ENCODE data around the gene ENTPD2.
A peak's percentile ranks its signal among the peaks of the same experiment; 100 is the strongest.

The ENTPD2 gene

DNA sequence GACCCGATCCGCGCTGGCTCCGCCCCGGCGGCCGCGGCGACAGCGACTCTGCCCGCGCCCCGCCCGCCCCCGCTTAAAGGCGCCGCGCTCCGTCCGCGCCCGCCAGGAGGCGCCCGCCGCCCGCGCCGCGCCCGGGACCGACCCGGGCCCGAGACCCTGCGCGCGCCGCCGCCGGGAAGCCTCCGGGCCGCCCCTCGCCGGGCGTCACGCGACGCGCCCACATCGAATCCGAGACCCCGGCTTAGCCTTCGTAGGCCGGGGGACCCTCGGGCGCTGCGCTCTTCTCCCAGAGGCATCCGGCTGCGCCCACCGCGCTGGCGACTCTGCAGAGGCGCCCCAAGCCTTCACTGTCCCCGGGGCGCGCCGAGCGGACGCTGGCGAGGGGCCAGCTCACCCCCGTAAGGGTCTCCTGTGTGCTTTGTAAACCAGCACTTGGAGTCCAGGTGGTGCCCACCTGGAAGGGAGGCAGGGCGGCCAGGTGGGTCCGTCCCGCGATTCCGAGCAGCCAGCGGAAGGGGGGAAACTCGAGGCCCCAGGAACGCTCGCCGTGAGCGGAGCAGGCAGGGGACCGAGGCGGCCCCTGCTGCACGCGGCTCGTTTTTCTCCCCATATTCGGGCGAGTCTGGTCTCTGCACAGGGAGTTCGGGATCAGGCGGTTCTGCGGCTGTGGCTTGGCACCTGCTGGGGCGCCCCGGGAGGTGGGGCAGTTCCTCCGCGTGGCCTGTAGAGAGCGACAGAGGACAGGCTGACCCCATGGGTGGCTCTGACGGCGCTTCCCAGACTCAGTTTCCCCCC lies 25.4 kb downstream of the ENTPD2 start:
- peak; percentile 22 to 44 for DNase-seq

DNA sequence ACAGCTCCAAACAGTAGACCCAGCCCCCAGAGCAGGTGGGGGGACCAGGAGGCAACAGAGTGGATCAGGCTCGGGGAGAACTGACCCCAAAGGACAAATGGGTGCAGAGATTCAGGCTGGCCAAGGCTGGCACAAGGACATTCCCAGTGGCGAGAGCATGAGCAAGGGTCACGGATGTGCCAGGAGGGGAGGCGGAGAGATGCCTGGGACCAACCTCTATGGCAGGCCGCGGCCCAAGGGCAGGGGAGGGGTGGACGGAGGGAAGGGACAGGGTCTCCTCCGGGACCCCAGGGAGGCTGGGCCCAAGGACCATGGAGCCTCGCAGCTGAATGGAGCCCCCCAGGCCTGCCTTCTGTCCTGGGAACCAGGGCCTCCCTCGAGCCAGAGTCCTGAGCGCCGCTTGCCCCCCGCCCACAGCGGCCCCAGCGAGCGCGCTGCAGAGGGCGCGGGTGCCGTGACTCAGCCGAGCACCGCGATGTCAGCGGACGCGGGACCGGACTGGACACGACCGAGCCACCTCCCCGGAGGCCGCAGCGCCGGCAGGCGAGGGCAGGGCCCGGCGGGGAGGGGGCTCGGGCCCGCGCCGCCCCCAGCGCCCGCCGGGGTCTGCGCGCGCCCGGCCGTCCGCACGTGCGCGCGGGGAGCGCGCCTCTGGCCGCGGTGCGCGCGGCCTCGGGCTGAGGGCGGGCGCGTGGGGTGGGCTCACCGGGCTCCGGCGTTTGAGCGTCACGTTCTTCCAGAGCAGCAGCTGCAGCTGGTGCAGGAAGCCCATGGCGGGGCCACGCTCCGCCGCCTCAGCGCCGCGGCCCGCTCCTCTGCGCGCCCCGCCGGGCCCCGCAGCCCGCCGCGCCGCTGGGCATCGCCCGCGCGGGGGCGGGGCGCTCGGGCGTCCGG lies 26.2 kb downstream of the ENTPD2 start, which contains the start of gene ABCA2:
TSS of gene ABCA2 (minus strand) at position 869 of the 894 bp plus-strand sequence. CDS start at position 772, 97 bp downstream.
- no peak for DNase-seq

- DNase-seq, result no peak
These were observed 27.0 kb downstream of the ENTPD2 start for GRCh38 chr9:137026828-137027227.

- no peak for DNase-seq
These were observed 27.5 kb downstream of the ENTPD2 start for GRCh38 chr9:137026384-137026783.

DNA sequence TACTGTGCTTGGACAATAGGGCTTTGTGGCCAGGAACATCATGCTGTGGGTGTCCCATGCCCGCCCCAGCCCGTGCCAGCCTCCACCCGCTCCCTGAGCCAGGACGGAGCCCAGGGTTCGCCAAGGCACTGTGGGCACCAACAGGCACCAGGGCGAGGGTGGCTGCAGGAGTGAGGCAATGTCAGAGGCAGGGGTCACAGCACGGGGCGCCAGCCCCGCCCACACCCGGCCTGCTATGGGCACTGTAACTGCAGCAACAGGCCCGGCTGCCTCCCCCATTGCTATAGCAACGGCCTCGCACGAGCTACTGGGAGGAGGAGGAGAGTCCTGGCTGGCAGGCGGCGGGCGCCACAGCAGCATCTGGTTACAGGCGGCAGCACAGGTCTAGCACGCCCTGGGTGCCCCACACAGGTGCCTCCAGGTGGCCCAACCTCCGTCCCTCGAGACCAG lies 28.3 kb downstream of the ENTPD2 start:
- DNase-seq, result no peak

DNA sequence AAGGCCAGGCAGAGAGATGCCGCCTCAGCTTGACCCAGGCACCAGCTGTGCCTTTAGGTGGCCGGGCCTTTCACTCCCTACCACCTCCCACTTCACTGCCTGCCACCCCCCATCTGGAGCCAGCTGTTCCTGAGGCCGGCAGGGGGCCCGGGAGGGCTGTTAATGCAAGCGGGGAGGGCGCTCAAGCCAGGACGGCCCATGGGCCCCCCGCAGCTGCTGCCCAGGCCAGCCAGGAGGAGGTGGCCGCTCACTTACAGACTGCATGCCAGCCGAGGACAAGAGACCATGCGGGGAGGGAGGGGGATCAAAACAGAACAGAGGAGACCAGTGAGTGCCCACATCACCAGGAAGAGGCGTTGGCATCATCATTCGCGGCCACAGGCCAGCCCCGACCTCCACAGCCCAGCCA lies 30.3 kb downstream of the ENTPD2 start:
- no peak for DNase-seq

DNA sequence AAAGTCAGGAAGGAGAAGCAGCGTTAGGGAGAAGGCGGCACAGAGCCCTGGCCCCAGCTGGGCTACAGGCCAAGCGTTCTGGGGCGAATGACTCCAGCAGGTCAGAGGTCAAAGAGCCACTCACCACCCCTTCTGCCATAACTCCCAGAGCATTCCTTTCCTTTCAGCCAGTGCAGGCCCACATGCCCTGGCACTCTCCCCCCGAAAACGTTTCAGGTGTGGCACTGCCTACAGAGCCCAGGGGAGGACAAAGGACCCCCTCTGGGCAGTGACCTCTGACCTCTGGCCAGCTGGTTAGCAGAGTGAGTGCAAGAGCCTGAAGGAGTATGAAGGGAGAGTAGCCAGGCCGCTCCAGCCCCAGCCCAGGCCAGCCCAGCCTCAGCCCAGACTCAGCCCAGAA lies 30.7 kb downstream of the ENTPD2 start:
- DNase-seq, result no peak

GRCh38 chr9:137022662-137023008 lies 31.2 kb downstream of the ENTPD2 start:
- no peak for DNase-seq

GRCh38 chr9:137021979-137022661 lies 31.7 kb downstream of the ENTPD2 start:
- DNase-seq, result peak; percentile 38 to 53

DNA sequence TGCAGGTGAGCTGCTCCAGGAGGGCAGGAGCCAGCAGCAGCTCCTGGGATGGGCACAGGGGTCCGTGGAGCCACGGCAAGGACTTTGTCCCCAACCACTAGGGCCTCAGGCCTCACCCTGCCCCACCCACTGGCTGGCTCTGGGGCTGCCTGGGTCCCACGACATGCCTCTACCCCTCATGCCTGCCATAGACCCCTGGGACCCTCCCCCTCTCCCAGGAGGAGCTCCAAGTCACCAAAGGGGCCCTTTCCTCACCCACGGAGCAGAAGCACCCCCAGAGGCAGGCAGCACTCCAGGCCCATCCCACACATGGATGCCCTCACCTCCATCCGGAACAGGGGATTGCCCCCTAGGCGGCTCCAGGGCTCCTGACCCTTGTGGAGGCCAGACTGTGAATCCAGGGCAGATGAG lies 32.3 kb downstream of the ENTPD2 start:
- DNase-seq, result no peak

- no peak for DNase-seq
These were observed 32.9 kb downstream of the ENTPD2 start for GRCh38 chr9:137020771-137021567.

- DNase-seq, result no peak
These were observed 33.8 kb downstream of the ENTPD2 start for GRCh38 chr9:137019891-137020683.

DNA sequence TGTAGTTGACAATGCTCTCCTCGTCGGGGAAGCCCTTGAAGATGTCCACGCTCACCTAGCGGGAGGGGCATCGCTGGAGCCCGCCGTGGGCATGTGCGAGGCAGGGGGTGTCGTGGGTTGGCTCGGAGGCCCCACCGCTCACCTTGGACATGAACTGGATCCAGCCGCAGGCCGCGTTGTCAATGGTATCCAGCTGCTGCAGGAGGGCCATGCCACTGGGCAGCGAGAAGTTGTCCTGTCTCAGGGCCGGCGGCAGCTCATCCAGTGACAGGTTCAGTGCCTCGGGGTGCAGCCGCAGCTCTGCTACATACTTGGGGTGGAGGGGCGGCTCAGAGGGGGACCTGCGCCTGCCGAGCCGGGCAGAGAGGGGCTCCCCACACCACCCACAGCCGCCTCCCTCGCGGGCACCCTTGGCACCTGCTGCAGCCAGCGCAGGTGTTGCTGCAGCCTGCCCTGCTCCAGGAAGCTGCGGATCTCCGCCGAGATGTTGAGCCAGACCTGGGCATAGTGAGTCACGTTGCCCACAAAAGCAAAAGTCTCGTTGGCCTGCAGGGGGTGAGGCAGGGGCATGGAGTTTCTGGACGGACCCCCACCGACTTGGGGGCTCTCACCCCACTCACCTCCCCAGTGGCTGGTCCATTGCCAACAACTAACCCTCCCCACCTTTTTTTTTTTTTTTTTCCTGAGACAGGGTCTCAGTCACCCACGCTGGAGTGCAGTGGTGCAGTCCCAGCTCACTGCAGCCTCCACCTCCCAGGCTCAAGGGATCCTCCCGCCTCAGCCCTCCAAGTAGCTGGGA lies 34.9 kb downstream of the ENTPD2 start:
- DNase-seq, result no peak

- no peak for DNase-seq
These were observed 35.9 kb downstream of the ENTPD2 start for GRCh38 chr9:137017791-137018497.

GRCh38 chr9:137017071-137017470 lies 36.8 kb downstream of the ENTPD2 start:
- DNase-seq, result no peak

DNA sequence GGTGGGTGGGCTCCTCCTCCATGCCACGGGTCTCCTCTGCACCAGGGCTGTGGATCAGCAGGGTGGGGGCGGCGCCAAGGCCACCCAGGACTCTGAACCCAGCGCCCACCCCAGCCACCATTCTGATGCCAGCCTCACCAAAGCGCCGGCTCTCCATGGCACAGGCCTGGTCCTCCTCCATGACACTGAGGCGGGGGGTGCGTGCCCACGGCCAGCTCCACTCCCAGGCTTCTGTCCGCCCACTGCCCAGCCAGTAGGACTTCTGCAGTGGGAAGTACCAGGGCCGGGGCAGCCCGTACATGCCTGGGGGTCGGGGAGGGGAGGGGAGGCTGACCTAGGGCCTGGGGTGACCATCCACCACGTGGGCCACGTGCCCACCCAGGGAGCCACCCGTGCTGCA lies 37.4 kb downstream of the ENTPD2 start:
- DNase-seq, result no peak

GRCh38 chr9:137015976-137016375 lies 37.9 kb downstream of the ENTPD2 start:
- no peak for DNase-seq

DNA sequence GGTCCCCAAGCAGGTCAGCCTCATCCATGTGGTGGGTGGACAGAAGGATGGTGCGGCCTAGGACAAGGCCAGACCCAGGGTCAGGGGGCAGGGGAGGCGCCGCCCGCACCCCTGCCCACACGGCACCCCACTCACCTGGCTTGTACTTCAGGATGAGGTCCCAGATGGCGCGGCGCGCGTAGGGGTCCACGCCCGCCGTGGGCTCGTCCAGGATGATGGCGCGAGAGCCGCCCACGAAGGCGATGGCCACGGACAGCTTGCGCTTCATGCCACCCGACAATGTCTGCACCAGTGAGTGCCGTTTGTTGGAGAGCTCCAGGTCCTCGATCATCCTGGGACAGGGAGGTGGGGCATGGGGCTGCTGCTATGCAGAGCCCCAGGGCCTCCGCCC lies 38.3 kb downstream of the ENTPD2 start:
- DNase-seq, result no peak

DNA sequence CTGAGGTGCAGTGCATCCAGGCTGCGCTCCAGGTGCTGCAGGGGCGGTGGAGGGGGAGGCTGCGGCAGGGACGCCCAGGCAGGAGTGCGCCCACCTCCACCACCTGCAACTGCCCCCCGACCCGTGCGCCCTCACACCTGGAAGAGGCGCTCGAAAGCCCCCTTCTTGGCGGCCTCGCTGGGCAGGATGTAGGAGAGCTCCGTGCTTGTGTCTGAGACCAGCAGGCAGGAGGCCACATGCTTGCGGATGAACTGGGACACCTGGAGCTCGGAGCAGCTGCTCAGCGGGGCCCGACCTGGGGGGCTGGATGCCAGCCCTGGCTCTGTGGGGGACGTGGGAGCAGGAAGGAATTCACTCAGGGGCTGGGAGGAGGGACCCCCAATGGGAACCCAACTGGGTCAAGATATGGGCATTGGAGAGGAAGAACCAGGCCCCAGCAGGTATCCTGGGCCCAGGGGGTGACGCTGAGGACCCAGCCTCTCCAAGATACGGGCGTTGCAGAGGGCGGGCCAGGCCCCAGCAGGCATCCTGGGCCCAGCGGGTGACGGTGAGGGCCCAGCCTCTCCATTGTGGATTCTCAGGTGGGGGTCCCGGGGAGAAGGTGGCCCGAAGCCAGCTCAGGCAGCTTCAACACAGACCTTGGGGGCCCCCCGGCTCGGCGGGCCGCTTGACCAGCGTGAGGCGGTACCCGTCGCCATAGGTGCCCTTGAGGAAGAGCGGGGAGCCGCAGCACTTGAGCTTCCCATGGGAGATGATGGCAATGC lies 38.9 kb downstream of the ENTPD2 start:
- no peak for DNase-seq

Measured in bone marrow (tissue), 2 donors.